ENCODE results near the gene DELE1.

The DELE1 gene

DNA sequence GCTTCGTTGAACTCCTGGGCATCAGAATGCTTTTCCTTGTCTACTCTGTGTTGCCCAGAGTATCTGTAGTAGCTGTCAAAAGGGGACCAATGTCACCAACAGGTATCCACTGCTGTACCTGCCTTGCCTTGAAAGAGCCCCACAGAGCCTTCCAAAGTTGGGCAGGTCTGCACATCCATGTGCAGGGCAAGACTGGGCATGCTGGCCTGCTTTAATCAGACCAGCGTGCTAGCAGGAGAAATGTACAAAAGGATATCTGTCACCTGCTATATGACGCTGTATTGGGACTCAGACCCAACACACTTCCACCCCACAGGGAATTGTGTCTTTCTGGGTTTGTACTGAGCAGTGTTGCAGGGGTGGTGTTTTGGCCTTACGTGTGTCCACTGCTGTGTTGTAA, 11.9 kb downstream of the DELE1 start:
- no peak for DNase-seq
- in situ Hi-C loops (cut with HindIII; ENCODE audit: low pct_ligation_motif_present, low sequenced_read_pairs), result no loop called here
- TF ChIP-seq, protein P1, sequence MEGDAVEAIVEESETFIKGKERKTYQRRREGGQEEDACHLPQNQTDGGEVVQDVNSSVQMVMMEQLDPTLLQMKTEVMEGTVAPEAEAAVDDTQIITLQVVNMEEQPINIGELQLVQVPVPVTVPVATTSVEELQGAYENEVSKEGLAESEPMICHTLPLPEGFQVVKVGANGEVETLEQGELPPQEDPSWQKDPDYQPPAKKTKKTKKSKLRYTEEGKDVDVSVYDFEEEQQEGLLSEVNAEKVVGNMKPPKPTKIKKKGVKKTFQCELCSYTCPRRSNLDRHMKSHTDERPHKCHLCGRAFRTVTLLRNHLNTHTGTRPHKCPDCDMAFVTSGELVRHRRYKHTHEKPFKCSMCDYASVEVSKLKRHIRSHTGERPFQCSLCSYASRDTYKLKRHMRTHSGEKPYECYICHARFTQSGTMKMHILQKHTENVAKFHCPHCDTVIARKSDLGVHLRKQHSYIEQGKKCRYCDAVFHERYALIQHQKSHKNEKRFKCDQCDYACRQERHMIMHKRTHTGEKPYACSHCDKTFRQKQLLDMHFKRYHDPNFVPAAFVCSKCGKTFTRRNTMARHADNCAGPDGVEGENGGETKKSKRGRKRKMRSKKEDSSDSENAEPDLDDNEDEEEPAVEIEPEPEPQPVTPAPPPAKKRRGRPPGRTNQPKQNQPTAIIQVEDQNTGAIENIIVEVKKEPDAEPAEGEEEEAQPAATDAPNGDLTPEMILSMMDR (IDR thresholded peaks at IDR 0.05; ENCODE audit: low read depth, low read length, missing control alignments), result no peak
- peaks cover 55% of the 10 kb centered on the region for H3K36me3 ChIP-seq (replicated peaks)
- no peak overlapping the region for H3K4me3 ChIP-seq (ENCODE audit: low read depth, low read length)
- H3K27me3 ChIP-seq (replicated peaks), result no peaks in the 10 kb centered on the region
- H3K27ac ChIP-seq, result no peak overlapping the region

DNA sequence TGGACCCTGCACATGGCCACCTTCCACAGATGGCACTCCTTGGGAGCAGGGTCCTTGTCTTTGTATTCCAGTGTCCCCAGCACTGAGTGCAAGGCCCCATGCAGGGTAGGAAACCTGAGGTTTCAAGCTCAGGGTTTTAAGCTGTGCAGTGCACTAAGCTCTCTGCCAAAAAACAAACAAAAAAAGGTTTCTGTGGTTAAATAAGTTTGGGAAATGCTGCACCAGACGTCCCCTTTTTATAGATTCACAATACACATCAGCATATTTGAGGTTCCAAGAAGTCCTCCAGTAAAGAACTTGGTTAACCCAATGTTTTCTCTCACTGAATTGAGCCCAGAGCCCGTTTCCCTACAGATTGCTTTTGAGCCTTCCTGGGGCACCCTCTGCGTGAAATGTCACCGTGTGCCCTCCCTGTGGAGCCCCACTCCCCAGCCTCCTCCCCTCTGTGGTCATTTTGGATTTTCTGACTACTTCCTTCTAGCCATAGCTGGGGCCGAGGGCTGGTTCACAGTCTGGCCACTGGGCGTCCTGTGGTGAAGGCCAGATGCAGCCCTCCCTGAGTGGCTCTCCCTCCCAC, 17.1 kb downstream of the DELE1 start:
- DNase-seq, result peak; percentile 43
- no peak overlapping the region for H3K27ac ChIP-seq
- H3K27me3 ChIP-seq (replicated peaks), result no peaks in the 10 kb centered on the region
- in situ Hi-C loops (cut with HindIII; ENCODE audit: low pct_ligation_motif_present, low sequenced_read_pairs), result no loop called here
- H3K4me3 ChIP-seq (ENCODE audit: low read depth, low read length), result no peak overlapping the region
- peaks cover 28% of the 10 kb centered on the region for H3K36me3 ChIP-seq (replicated peaks)
- TF ChIP-seq, protein P1 (IDR thresholded peaks at IDR 0.05; ENCODE audit: low read depth, low read length, missing control alignments), result peak; percentile 51

- DNase-seq, result peak; percentile 9
- TF ChIP-seq, protein P1 (IDR thresholded peaks at IDR 0.05; ENCODE audit: low read depth, low read length, missing control alignments), result no peak
- Histone ChIP-seq H3K4me3 (ENCODE audit: low read depth, low read length) (no peak overlapping the region), H3K27me3 (replicated peaks) (no peaks in the 10 kb centered on the region), H3K36me3 (replicated peaks) (peaks cover 22% of the 10 kb centered on the region), H3K27ac (no peak overlapping the region)
- in situ Hi-C loops (cut with HindIII; ENCODE audit: low pct_ligation_motif_present, low sequenced_read_pairs), result no loop called here
Observed at GRCh38 chr5:141941307-141941706, 17.6 kb downstream of the DELE1 start.

GRCh38 chr5:141941779-141942178, 18.1 kb downstream of the DELE1 start:
- no peak for DNase-seq
- Histone ChIP-seq H3K36me3 (replicated peaks) (peaks cover 18% of the 10 kb centered on the region), H3K4me3 (ENCODE audit: low read depth, low read length) (no peak overlapping the region), H3K27me3 (replicated peaks) (no peaks in the 10 kb centered on the region), H3K27ac (no peak overlapping the region)
- TF ChIP-seq, protein P1 (IDR thresholded peaks at IDR 0.05; ENCODE audit: low read depth, low read length, missing control alignments), result no peak
- in situ Hi-C loops (cut with HindIII; ENCODE audit: low pct_ligation_motif_present, low sequenced_read_pairs), result no loop called here

DNA sequence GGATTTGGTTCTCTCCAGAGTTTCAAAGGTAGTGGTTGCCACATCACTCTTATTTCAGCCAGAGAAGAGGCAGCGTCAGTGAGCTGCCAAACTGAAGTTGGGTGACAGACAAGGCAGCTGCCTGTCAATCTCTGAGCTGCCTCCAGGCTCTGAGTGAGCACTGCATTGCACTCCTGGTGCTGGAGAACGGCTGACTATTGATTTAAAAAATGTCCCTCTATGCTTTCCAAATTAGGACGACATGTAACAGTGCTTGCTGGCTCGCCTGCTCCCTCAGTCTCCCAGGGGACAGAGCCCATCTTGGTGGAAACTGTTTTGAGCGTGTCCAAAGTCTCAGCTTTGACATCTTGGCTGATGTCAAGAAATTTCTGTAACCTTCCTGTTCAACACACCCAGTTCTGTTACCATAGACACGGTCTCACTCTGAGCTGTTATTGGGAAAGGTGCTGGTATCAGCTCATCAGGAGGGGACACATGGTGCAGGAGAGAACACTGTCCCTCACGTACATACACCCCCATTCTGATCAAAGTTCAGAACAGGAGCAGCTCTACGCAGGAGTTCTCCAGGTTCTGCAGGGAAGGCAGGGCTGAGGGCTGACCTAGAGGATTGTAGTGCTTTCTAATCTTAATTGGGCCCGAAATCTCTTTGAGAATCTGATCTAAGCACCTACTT, 18.6 kb downstream of the DELE1 start:
- no peak overlapping the region for H3K27ac ChIP-seq
- H3K27me3 ChIP-seq (replicated peaks), result no peaks in the 10 kb centered on the region
- no peak for DNase-seq
- H3K4me3 ChIP-seq (ENCODE audit: low read depth, low read length), result no peak overlapping the region
- TF ChIP-seq, protein P1 (IDR thresholded peaks at IDR 0.05; ENCODE audit: low read depth, low read length, missing control alignments), result no peak
- in situ Hi-C loops (cut with HindIII; ENCODE audit: low pct_ligation_motif_present, low sequenced_read_pairs), result no loop called here
- peaks cover 12% of the 10 kb centered on the region for H3K36me3 ChIP-seq (replicated peaks)
